B cell (primary cell): ENCODE measurements around the gene BRINP3. TPM values are rescaled to one million over a fixed set of nuclear protein-coding genes. Genes with fewer than 3 reads are reported as not detected.

Experiments used
- ATAC-seq: fragments of 200-7000 bp; cut with Tn5 transposase; one replicate; pipeline ENCODE4 v1.10.0; 2021; ENCODE audit warnings: low read depth, mild to moderate bottlenecking, moderate number of reproducible peaks, moderate library complexity
- CTCF ChIA-PET: fragments of 350-600 bp; sonication (Branson Sonifier 250); formaldehyde crosslinking; loops from one replicate; lab custom pipeline; 2021; ENCODE audit warnings: antibody characterized with exemption, inconsistent platforms; lab: Charles Lee
- POLR2A ChIA-PET: fragments of 350-600 bp; sonication (Branson Sonifier 250); formaldehyde crosslinking; loops from one replicate; lab custom pipeline; 2021; ENCODE audit warnings: antibody characterized with exemption; lab: Charles Lee
- DNase-seq: peaks from one replicate; pipeline ENCODE4 v3.0.0; 2013
- H2AFZ ChIP-seq: 2 replicates; pipeline ENCODE4 v1.6.1; 2012; ENCODE audit warnings: mild to moderate bottlenecking, low read depth, low read length; ENCODE audit not compliant: insufficient read depth, poor library complexity, severe bottlenecking
- H3K27ac ChIP-seq, 2 donors: 1 replicate in 1 of 2; 2 replicates in 1 of 2; pipeline ENCODE4 v1.5.1; 2012 to 2013; ENCODE audit warnings: low read length in 2 of 2, mild to moderate bottlenecking in 2 of 2, moderate library complexity in 1 of 2
- H3K27me3 ChIP-seq, 4 experiments: fragments of 200-600 bp in 1 of 4; sonication (generic) in 1 of 4; replicated peaks in 1 of 4; 1 replicate in 2 of 4; 2 replicates in 2 of 4; pipeline versions ENCODE4 v1.6.1 to v1.7.0; 2013 to 2016; ENCODE audit warnings: low read length in 3 of 4, mild to moderate bottlenecking in 2 of 4, mixed read lengths in 1 of 4, moderate library complexity in 1 of 4; ENCODE audit not compliant: insufficient read depth in 4 of 4, control insufficient read depth in 3 of 4; ENCODE audit errors: control extremely low read depth in 1 of 4
- H3K36me3 ChIP-seq, 2 experiments: replicated peaks in 1 of 2; 1 replicate in 1 of 2; 2 replicates in 1 of 2; pipeline versions ENCODE4 v1.6.1 to v1.7.1; 2013; ENCODE audit warnings: low read length in 1 of 2; ENCODE audit not compliant: insufficient read depth in 2 of 2, control insufficient read depth in 1 of 2; ENCODE audit errors: control extremely low read depth in 1 of 2, extremely low read depth in 1 of 2
- H3K4me1 ChIP-seq, 2 donors: fragments of 200-600 bp in 1 of 2; sonication (generic) in 1 of 2; 1 replicate in 1 of 2; 2 replicates in 1 of 2; pipeline versions ENCODE4 v1.5.1 to v1.6.1; 2013 to 2017; ENCODE audit warnings: low read length in 2 of 2; ENCODE audit not compliant: control insufficient read depth in 2 of 2, insufficient read depth in 2 of 2
- H3K4me2 ChIP-seq: replicated peaks from 2 replicates; pipeline ENCODE3; 2012; ENCODE audit warnings: mild to moderate bottlenecking, low read depth, low read length; ENCODE audit not compliant: poor library complexity, severe bottlenecking
- H3K4me3 ChIP-seq, 5 experiments: fragments of 200-600 bp in 1 of 5; sonication (generic) in 1 of 5; 1 replicate in 3 of 5; 2 replicates in 2 of 5; pipeline versions ENCODE4 v1.5.1 to v1.7.0; 2011 to 2016; ENCODE audit warnings: low read length in 4 of 5, mild to moderate bottlenecking in 4 of 5, low read depth in 2 of 5, control low read depth in 1 of 5, moderate library complexity in 1 of 5; ENCODE audit not compliant: insufficient read depth in 1 of 5; ENCODE audit errors: control extremely low read depth in 1 of 5, extremely low read depth in 1 of 5
- H3K79me2 ChIP-seq: fragments of 200-600 bp; sonication (generic); one replicate; pipeline ENCODE4 v1.6.0; 2016; ENCODE audit warnings: low read length; ENCODE audit not compliant: control insufficient read depth, insufficient read depth
- H3K9ac ChIP-seq: fragments of 200-600 bp; sonication (generic); 2 replicates; pipeline ENCODE4 v1.6.1; 2017; ENCODE audit warnings: mild to moderate bottlenecking, low read length, moderate library complexity
- H3K9me3 ChIP-seq, 3 donors: one replicate each; pipeline versions ENCODE4 v1.6.1 to v1.7.1; 2013; ENCODE audit warnings: low read length in 2 of 3; ENCODE audit not compliant: control insufficient read depth in 2 of 3, insufficient read depth in 1 of 3; ENCODE audit errors: control extremely low read depth in 1 of 3
- H4K20me1 ChIP-seq: 2 replicates; pipeline ENCODE4 v1.6.0; 2012; ENCODE audit warnings: mild to moderate bottlenecking, low read length; ENCODE audit not compliant: insufficient read depth, control insufficient read depth, poor library complexity, severe bottlenecking
- H3K27ac Mint-ChIP-seq: one replicate; pipeline ENCODE4 v1.8.0; 2021; ENCODE audit warnings: mixed read lengths
- H3K27me3 Mint-ChIP-seq: one replicate; pipeline ENCODE4 v1.8.0; 2021; ENCODE audit warnings: mixed read lengths
- H3K4me1 Mint-ChIP-seq: one replicate; pipeline ENCODE4 v1.8.0; 2021; ENCODE audit warnings: mixed read lengths
- H3K4me3 Mint-ChIP-seq: one replicate; pipeline ENCODE4 v1.8.0; 2021; ENCODE audit warnings: mixed read lengths
- H3K9me3 Mint-ChIP-seq: one replicate; pipeline ENCODE4 v1.8.0; 2022; ENCODE audit warnings: mixed read lengths; ENCODE audit not compliant: insufficient read depth
- EZH2 ChIP-seq: IDR thresholded peaks from 2 replicates; pipeline ENCODE4 v1.6.1; 2012; ENCODE audit warnings: borderline replicate concordance, low read depth, mild to moderate bottlenecking, moderate library complexity, low read length; ENCODE audit not compliant: insufficient read depth, poor library complexity, severe bottlenecking
- WGBS: methylation state at CpG from one replicate; pipeline ENCODE4 v1.1.5; 2013; ENCODE audit warnings: missing lambda C conversion rate; ENCODE audit not compliant: insufficient coverage; 5-methylcytosine and 5-hydroxymethylcytosine counted together
- intact Hi-C: fragments of 100-400 bp; cut with micrococcal nuclease; formaldehyde crosslinking; loops from one replicate; pipeline ENCODE4 v1.10.0; 2022
- polyA plus RNA-seq: library from polyadenylated mRNA; depleted of rRNA; stranded (reverse); fragments of >200 nt; gene quantifications from 2 replicates; pipeline ENCODE4 v1.2.3, GENCODE V29; 2012
- total RNA-seq, 2 donors: library from RNA; stranded (reverse); fragments of 120-200 nt in 1 of 2; gene quantifications; 1 replicate in 1 of 2; 2 replicates in 1 of 2; pipeline versions ENCODE4 v1.2.3 to v1.2.4, GENCODE V29; 2013 to 2022
- TF ChIP-seq, protein P1 (sequence below): fragments of 200-600 bp; IDR thresholded peaks from one replicate; pipeline ENCODE4 v1.8.0; 2022; ENCODE audit warnings: antibody characterized with exemption, mild to moderate bottlenecking

BRINP3 gene
- total and polyA plus RNA-seq, 2 donors (not counting 1 experiment from before 2014, with no cell fraction given) = not detected

DNA sequence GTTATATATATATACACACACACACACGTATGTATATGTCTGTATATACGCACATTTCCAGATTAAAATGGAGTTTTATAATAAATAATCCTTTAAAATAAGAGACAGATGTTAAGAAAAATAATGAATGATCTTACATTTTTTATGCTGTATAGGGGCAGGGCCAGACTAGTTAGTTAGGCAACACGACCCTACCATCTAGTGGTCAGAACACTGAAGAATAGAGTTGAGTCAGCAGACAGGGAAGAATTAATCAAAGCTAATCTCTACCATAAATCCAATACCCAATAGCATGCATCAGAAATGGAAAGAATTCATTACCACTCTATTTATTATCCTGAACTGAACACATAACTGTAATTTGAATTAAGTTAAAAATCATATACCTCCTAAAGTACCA is 156.7 kb downstream of the BRINP3 start:
- H3K4me3 ChIP-seq = no peak overlapping the region
- Mint-ChIP-seq H3K4me1 (no peaks in the 10 kb centered on the region), H3K27ac (no peak overlapping the region), H3K9me3 (no peaks in the 10 kb centered on the region), H3K27me3 (no peaks in the 10 kb centered on the region), H3K4me3 (no peak overlapping the region)
- no peak overlapping the region for H3K27ac ChIP-seq
- no peak overlapping the region for H3K9ac ChIP-seq
- no peak overlapping the region for H3K4me2 ChIP-seq
- ChIA-PET CTCF (no interaction called here), POLR2A (no interaction called here)
- no peaks in the 10 kb centered on the region for H3K9me3 ChIP-seq
- WGBS = no CpG with 5 or more reads among the region's 3 CpGs
- H3K79me2 ChIP-seq = no peaks in the 10 kb centered on the region
- DNase-seq (no peak), ATAC-seq (no peak)
- intact Hi-C loops = no loop called here
- no peak overlapping the region for H2AFZ ChIP-seq
- no peaks in the 10 kb centered on the region for H4K20me1 ChIP-seq
- TF ChIP-seq, protein P1, sequence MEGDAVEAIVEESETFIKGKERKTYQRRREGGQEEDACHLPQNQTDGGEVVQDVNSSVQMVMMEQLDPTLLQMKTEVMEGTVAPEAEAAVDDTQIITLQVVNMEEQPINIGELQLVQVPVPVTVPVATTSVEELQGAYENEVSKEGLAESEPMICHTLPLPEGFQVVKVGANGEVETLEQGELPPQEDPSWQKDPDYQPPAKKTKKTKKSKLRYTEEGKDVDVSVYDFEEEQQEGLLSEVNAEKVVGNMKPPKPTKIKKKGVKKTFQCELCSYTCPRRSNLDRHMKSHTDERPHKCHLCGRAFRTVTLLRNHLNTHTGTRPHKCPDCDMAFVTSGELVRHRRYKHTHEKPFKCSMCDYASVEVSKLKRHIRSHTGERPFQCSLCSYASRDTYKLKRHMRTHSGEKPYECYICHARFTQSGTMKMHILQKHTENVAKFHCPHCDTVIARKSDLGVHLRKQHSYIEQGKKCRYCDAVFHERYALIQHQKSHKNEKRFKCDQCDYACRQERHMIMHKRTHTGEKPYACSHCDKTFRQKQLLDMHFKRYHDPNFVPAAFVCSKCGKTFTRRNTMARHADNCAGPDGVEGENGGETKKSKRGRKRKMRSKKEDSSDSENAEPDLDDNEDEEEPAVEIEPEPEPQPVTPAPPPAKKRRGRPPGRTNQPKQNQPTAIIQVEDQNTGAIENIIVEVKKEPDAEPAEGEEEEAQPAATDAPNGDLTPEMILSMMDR = no peak
- no peak for TF ChIP-seq EZH2
- no peaks in the 10 kb centered on the region for H3K27me3 ChIP-seq
- no peaks in the 10 kb centered on the region for H3K36me3 ChIP-seq
- no peaks in the 10 kb centered on the region for H3K4me1 ChIP-seq

DNA sequence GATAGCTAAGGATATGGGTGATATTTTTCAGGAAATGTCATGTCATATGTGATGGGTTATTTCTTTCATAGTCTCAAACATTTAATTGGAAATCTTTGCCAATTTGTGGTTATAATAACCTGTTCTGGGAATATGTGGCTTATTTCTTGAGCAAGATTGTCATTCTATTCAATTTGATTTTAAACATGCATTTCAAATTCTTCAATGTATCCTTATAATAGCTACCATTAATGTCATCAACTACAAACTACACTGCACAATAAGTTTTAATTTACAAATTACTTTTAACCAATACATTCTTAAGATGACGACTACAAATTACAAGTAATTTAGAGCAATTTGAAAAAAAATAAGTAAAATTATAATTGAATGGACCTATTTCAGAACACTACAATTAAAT is 164.9 kb downstream of the BRINP3 start:
- Histone ChIP-seq H3K9ac (no peak overlapping the region), H3K27ac (no peak overlapping the region), H3K4me1 (no peaks in the 10 kb centered on the region), H3K9me3 (no peaks in the 10 kb centered on the region), H3K4me3 (no peak overlapping the region), H3K79me2 (no peaks in the 10 kb centered on the region), H3K27me3 (no peaks in the 10 kb centered on the region), H3K36me3 (no peaks in the 10 kb centered on the region), H2AFZ (no peak overlapping the region), H4K20me1 (no peaks in the 10 kb centered on the region), H3K4me2 (no peak overlapping the region)
- WGBS = no CpG with 5 or more reads among the region's 1 CpG
- intact Hi-C loops = no loop called here
- DNase-seq (no peak), ATAC-seq (no peak)
- CTCF ChIA-PET = no interaction called here
- TF ChIP-seq EZH2 = no peak
- TF ChIP-seq, protein P1 = no peak
- H3K27ac Mint-ChIP-seq = no peak overlapping the region
- H3K27me3 Mint-ChIP-seq = no peaks in the 10 kb centered on the region
- POLR2A ChIA-PET = no interaction called here
- no peaks in the 10 kb centered on the region for H3K9me3 Mint-ChIP-seq
- H3K4me3 Mint-ChIP-seq = no peak overlapping the region
- no peaks in the 10 kb centered on the region for H3K4me1 Mint-ChIP-seq
